ENCODE data around the gene TOGARAM1.

DNA sequence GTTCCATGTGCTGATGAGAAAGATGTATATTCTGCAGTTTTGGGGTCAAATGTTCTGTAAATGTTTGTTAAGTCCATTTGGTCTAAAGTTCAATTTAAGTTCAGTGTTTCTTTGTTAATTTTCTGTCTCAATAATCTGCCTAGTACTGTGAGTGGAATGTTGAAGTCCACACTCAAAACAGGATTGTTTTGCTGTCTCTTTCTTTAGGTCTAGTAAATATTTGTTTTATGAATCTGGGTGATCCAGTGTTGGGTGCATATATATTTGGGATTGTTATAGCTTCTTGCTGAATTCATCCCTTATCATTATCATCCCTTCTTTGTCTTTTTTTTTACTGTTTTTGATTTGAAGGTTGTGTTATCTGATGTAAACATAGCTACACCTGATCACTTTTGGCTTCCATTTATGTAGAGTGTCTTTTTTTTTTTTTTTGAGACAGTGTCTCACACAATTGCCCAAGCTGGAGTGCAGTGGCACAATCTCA is 95.9 kb downstream of the TOGARAM1 start:
- no peak for TF ChIP-seq CTCF (IDR thresholded peaks at IDR 0.05)
- no peak for TF ChIP-seq POLR2A (IDR thresholded peaks at IDR 0.05)
